ENCODE data around the gene ECI1. TPM values are rescaled to one million over a fixed set of nuclear protein-coding genes. Genes with fewer than 3 reads are reported as not detected.

ECI1 gene
- polyA plus RNA-seq, 3 donors = 29.9 to 74.5 (median 52.3) TPM

DNA sequence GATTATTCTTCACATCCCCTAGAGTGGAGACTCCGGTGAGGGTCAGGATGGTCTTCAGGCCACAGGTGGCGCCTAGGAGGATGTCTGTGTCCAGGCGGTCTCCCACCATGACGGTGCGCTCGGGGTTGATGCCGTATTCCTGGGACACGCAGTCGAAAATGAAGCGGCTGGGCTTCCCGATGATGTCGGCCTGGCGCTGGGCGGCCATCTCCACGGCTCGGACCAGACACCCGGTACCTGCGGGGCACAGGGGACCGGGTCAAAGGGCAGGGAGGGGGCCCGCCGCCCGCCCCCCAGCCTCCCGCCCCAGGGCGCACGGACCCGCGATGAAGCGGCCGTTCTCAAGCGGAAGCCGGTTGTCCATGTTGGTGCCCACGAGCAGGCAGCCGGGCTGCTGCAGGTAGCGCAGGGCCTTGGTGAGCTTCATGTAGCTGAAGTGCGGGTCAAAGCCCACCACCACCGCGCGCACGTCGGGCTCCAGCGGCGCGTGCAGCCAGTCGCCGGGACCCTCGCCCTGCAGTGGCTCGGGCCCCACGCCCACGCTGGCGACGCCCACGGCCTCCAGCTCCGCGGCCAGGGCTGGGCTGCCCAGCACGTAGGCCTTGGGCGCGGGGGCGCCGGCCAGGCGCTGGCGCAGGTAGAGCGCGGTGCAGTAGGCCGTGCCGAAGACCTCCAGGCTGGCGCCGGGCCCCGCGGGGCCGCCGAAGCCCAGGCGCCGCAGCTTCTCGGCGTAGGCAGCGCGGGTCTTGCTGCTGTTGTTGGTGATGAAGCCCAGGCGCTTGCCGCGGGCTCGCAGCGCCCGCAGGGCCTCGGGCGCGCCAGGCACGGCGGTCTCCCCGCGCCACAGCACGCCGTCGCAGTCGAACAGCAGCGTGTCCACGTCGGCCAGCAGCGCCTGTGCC is 37.3 kb downstream of the ECI1 start:
- H3K27ac Mint-ChIP-seq = peak overlapping the region in 6 of 7 donors; percentile 15 to 88 (median 58)
- Histone ChIP-seq H2AFZ (ENCODE audit: insufficient read depth, low read depth, low read length, poor library complexity, severe bottlenecking) (peak overlapping the region; percentile 65), H3K27ac (ENCODE audit: low read depth in 1 of 2, low read length in 2 of 2) (peak overlapping the region in 1 of 2 donors; percentile 75), H3K4me2 (replicated peaks; ENCODE audit: extremely low read depth, low read length, poor library complexity, severe bottlenecking) (peak overlapping the region; percentile 86), H3K27me3 (ENCODE audit: control insufficient read depth in 2 of 2, insufficient read depth in 2 of 2, low read length in 2 of 2) (no peaks in the 10 kb centered on the region), H3K79me2 (ENCODE audit: insufficient read depth, low read length) (peaks cover 32% of the 10 kb centered on the region), H4K20me1 (ENCODE audit: insufficient read depth, low read length) (peaks cover 30% of the 10 kb centered on the region), H3K4me3 (replicated peaks in 1 of 3; ENCODE audit: low read depth in 2 of 3, low read length in 3 of 3) (peak overlapping the region; percentile 36 to 83 (median 48)), H3K4me1 (ENCODE audit: control insufficient read depth in 1 of 2, insufficient read depth in 2 of 2, low read length in 2 of 2) (peaks cover 22 to 28% of the 10 kb centered on the region in 2 donors), H3K9me3 (replicated peaks in 1 of 2; ENCODE audit: control insufficient read depth in 1 of 2, insufficient read depth in 1 of 2, low read length in 2 of 2) (no peaks in the 10 kb centered on the region), H3K9ac (ENCODE audit: insufficient read depth, low read length, poor library complexity, severe bottlenecking) (peak overlapping the region; percentile 85), H3K36me3 (replicated peaks in 1 of 2; ENCODE audit: control insufficient read depth in 1 of 2, insufficient read depth in 2 of 2, low read length in 2 of 2) (peaks cover 9 to 14% of the 10 kb centered on the region in 2 donors)
- peaks cover 24% of the 10 kb centered on the region for H3K4me1 Mint-ChIP-seq
- intact Hi-C loops (cut with micrococcal nuclease) = no loop called here
- H3K27me3 Mint-ChIP-seq (ENCODE audit: low read depth in 3 of 3) = peaks cover 0 to 6% (median 0%) of the 10 kb centered on the region in 3 donors
- 1% methylated on average over 94 of the region's 98 CpGs for WGBS (ENCODE audit: insufficient coverage)
- peak overlapping the region; percentile 70 to 79 for H3K4me3 Mint-ChIP-seq
- peaks cover 8 to 19% of the 10 kb centered on the region in 2 donors for H3K36me3 Mint-ChIP-seq
- H3K9me3 Mint-ChIP-seq = peaks cover 0 to 2% (median 0%) of the 10 kb centered on the region in 7 donors
- TF ChIP-seq, protein P1, sequence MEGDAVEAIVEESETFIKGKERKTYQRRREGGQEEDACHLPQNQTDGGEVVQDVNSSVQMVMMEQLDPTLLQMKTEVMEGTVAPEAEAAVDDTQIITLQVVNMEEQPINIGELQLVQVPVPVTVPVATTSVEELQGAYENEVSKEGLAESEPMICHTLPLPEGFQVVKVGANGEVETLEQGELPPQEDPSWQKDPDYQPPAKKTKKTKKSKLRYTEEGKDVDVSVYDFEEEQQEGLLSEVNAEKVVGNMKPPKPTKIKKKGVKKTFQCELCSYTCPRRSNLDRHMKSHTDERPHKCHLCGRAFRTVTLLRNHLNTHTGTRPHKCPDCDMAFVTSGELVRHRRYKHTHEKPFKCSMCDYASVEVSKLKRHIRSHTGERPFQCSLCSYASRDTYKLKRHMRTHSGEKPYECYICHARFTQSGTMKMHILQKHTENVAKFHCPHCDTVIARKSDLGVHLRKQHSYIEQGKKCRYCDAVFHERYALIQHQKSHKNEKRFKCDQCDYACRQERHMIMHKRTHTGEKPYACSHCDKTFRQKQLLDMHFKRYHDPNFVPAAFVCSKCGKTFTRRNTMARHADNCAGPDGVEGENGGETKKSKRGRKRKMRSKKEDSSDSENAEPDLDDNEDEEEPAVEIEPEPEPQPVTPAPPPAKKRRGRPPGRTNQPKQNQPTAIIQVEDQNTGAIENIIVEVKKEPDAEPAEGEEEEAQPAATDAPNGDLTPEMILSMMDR (IDR thresholded peaks at IDR 0.05) = no peak
- DNase-seq = no peak

DNA sequence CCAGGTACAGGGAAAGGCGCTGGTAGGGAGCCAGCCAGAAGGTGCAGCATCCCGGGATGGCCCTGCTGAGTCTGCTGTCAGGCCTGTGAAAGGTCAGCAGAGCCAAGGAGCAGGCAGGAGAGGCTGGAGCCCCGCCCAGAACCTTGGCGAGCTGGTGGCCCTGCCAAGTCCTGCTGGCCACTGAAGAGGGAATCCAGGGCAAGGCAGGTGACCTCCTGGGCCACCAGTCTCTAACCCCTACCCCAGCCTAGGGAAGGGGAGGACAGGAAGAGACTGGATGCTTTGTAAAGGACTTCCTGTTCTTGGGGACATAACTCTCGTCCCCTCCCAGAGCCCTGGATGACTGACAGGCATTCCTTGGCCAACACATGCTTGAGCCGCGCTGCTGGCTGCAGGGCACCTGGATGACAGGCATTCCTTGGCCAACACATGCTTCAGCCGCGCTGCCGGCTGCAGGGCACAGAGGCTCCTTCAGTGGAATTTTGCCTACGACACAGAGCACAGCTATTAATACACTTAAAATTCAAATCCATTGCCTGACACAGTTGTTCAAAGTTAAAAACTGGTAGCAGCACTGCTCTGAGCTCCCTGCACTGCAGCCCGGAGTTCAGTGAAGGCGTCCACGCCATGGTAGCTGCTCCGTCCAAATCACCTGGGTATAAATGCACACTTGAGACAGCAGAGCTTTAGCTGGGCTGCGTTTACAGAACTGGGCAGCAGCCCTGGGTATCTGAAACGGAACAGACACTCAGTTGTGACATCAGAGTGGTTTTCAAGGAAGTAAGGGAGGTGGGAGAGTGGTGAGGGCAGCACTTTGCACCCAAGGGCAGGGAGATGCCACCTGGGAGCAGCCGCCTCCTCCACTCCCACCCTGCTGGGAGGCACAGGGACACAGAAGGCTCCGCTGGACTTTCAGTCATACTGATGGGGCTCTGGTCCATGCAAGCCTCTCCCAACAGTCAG is 38.7 kb downstream of the ECI1 start:
- Histone ChIP-seq H3K4me1 (ENCODE audit: control insufficient read depth in 1 of 2, insufficient read depth in 2 of 2, low read length in 2 of 2) (peaks cover 22 to 28% of the 10 kb centered on the region in 2 donors), H3K27me3 (ENCODE audit: control insufficient read depth in 2 of 2, insufficient read depth in 2 of 2, low read length in 2 of 2) (no peaks in the 10 kb centered on the region), H3K79me2 (ENCODE audit: insufficient read depth, low read length) (peaks cover 32% of the 10 kb centered on the region), H3K9ac (ENCODE audit: insufficient read depth, low read length, poor library complexity, severe bottlenecking) (peak overlapping the region; percentile 40), H3K4me3 (replicated peaks in 1 of 3; ENCODE audit: low read depth in 2 of 3, low read length in 3 of 3) (peak overlapping the region in 1 of 3 experiments; percentile 83), H2AFZ (ENCODE audit: insufficient read depth, low read depth, low read length, poor library complexity, severe bottlenecking) (no peak overlapping the region), H3K9me3 (replicated peaks in 1 of 2; ENCODE audit: control insufficient read depth in 1 of 2, insufficient read depth in 1 of 2, low read length in 2 of 2) (no peaks in the 10 kb centered on the region), H3K27ac (ENCODE audit: low read depth in 1 of 2, low read length in 2 of 2) (peak overlapping the region; percentile 53 to 63), H3K4me2 (replicated peaks; ENCODE audit: extremely low read depth, low read length, poor library complexity, severe bottlenecking) (peak overlapping the region; percentile 86), H4K20me1 (ENCODE audit: insufficient read depth, low read length) (peaks cover 39% of the 10 kb centered on the region), H3K36me3 (replicated peaks in 1 of 2; ENCODE audit: control insufficient read depth in 1 of 2, insufficient read depth in 2 of 2, low read length in 2 of 2) (peaks cover 23 to 28% of the 10 kb centered on the region in 2 donors)
- peak overlapping the region; percentile 68 to 93 (median 79) for H3K27ac Mint-ChIP-seq
- peaks cover 25% of the 10 kb centered on the region for H3K4me1 Mint-ChIP-seq
- intact Hi-C loops (cut with micrococcal nuclease) = no loop called here
- peaks cover 0 to 6% (median 0%) of the 10 kb centered on the region in 3 donors for H3K27me3 Mint-ChIP-seq (ENCODE audit: low read depth in 3 of 3)
- H3K36me3 Mint-ChIP-seq = peaks cover 19 to 34% of the 10 kb centered on the region in 2 donors
- 82% methylated on average over 14 of the region's 19 CpGs for WGBS (ENCODE audit: insufficient coverage)
- TF ChIP-seq, protein P1 (IDR thresholded peaks at IDR 0.05) = no peak
- peaks cover 0 to 2% (median 0%) of the 10 kb centered on the region in 7 donors for H3K9me3 Mint-ChIP-seq
- H3K4me3 Mint-ChIP-seq = peak overlapping the region; percentile 70 to 79
- DNase-seq = peak; percentile 27 to 56 (median 34)
